GM21723 (cell line): ENCODE measurements around the gene PEX16.

Experiments
- ATAC-seq: cut with Tn5 transposase; IDR thresholded peaks from one replicate; pipeline ENCODE4 v1.9.1; 2021; ENCODE audit warnings: mild to moderate bottlenecking, moderate library complexity; ENCODE audit not compliant: unreplicated experiment

The PEX16 gene

GRCh38 chr11:45931739-45932138 is 14.1 kb upstream of the PEX16 start:
- ATAC-seq, result no peak

DNA sequence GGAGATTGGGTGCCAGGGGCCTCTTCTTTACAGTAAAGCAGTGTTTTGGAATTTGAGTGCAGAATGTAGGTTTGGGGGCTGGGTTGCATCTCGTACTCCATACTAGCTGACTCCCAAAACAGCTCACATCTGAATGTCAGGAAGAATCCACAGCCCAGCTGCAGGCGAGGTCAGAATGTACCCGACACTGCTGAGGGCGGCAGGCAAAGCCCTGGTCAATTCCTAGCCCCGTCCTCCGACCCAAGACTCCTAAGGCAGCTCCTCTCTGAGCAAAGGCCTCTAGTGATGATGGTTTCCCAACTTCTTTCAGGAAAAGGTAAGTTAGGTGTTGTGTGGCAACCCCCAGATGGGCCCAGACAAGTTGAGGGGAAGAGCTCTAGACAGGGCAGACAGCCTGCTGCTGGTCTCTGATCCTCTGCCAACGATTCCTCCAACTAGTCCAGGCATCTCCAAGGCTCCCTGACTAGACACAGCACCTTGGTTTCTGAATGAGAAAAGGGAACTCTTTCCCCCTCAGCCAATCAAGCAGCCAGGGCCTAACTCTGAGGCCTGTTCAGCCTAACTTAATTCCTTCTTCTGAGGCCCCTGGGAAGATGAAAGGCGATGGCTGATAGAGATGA is 13.4 kb upstream of the PEX16 start:
- no peak for ATAC-seq

DNA sequence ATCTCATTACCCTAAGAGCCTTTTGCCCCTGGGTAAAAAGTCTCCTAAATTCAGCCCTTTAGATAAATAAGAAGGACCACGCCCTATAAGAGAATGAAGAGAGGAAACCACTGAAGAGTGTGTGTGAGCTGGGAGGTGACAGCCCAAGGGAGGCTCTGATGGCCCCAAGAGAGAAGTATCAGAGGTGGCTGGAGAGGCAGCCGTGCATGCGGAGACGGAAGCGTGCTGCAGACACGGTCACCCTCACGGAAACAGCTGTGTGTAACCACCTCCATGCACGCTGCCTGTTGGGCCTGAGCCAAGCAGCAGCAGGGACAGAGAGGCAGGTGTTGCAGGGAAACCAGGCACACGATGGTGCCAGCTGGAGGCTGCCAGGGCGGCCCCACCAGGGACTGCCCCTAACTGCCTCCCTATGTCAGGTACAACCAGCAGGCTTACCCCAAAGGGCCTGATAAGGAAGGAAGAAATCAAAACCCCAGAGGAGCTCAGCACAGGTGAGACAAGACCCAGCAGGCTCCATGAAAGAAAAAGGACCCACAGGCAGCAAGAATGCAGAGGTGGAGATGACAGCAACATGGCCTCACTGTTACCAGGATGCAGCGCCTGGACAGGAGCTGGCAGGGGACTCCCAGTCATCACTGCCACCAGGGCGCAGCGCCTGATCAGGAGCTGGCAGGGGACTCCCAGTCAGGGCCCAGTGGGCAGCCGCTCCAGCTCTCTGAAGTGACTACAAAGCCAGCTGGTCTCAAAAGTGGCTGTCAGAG is 12.5 kb upstream of the PEX16 start:
- peak; percentile 91 for ATAC-seq

- ATAC-seq, result no peak
Observed at GRCh38 chr11:45929486-45930030, 11.9 kb upstream of the PEX16 start.

GRCh38 chr11:45928535-45929215 is 11.0 kb upstream of the PEX16 start:
- ATAC-seq, result no peak

DNA sequence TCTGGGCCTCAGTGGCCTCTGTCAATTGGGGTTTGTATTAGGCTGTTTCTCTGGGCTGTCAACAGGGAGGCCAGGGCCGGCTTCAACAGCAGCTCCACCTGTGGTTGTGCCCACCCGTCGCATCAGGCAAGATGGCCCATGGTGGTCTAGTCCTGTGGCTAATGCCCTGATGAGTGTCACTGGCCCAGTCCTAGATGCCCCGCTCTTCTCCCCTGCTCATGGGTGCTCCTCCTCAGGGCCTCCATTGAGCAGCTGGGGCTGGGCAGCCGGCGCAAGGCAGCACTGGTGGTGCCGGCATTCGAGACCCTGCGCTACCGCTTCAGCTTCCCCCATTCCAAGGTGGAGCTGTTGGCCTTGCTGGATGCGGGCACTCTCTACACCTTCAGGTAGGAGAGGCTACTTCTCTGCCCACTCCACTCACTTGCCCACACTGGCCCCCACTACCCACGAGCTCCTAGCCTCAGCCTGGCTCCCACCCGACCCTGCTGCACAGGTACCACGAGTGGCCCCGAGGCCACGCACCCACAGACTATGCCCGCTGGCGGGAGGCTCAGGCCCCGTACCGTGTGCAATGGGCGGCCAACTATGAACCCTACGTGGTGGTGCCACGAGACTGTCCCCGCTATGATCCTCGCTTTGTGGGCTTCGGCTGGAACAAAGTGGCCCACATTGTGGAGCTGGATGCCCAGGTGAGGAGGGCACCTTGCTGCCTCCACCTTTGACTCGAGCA is 10.2 kb upstream of the PEX16 start:
- ATAC-seq, result no peak

DNA sequence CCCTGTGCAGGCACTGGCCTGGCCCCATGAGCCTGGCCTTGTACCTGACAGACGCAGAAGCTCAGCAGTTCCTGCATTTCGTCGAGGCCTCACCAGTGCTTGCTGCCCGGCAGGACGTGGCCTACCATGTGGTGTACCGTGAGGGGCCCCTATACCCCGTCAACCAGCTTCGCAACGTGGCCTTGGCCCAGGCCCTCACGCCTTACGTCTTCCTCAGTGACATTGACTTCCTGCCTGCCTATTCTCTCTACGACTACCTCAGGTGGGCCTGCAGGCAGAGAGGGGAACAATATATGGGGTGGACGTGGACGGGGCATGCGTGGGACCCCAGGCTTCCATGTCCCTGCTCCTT is 9.6 kb upstream of the PEX16 start:
- no peak for ATAC-seq

- ATAC-seq, result no peak
Observed at GRCh38 chr11:45926536-45927331, 9.1 kb upstream of the PEX16 start.

DNA sequence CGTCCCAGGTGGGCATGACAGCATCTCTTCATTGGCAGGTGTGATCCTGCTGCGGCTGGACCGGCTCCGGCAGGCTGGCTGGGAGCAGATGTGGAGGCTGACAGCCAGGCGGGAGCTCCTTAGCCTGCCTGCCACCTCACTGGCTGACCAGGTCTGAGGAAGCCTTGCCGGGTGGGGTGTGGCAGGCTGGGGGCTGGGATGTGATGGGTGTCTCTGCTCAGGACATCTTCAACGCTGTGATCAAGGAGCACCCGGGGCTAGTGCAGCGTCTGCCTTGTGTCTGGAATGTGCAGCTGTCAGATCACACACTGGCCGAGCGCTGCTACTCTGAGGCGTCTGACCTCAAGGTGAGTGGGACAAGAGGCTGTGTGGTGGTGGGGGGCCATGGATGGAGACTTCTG is 8.3 kb upstream of the PEX16 start:
- ATAC-seq, result no peak

DNA sequence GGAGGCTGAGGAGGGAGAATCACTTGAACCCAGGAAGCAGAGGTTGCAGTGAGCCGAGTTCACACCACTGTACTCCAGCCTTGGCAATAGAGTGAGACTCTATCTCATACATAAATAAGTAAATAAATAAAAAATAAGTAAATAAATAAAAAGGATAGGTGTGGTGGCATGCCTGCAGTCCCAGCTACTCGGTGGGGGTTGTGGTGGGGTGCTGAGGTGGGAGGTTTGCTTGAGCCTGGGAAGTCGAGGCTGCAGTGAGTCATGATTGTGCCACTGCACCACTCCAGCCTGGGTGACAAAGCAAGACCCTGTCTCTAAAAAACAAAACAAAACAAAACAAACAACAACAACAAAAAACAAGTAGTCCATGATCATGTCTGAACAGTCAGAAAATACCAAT is 7.9 kb upstream of the PEX16 start:
- no peak for ATAC-seq

- ATAC-seq, result no peak
Observed at GRCh38 chr11:45924927-45925326, 7.2 kb upstream of the PEX16 start.

- no peak for ATAC-seq
Observed at GRCh38 chr11:45924036-45924915, 6.6 kb upstream of the PEX16 start.

- ATAC-seq, result no peak
Observed at GRCh38 chr11:45922425-45923082, 4.9 kb upstream of the PEX16 start, which contains the start of gene LARGE2. Gene LARGE2, plus strand, starts transcription at chr11:45922656. Its CDS starts 227 bp downstream, at chr11:45922883.

- ATAC-seq, result no peak
Observed at GRCh38 chr11:45921561-45922424, 4.1 kb upstream of the PEX16 start.

- ATAC-seq, result no peak
Observed at GRCh38 chr11:45920531-45921477, 3.1 kb upstream of the PEX16 start.

- no peak for ATAC-seq
Observed at GRCh38 chr11:45919806-45920530, 2.3 kb upstream of the PEX16 start.
